Caco-2 (cell line): ENCODE data around the gene TEX35. TPM values are rescaled to one million over a fixed set of nuclear protein-coding genes. Genes with fewer than 3 reads are reported as not detected.

ENCODE experiments used
- BruUV-seq: library from RNA; stranded (reverse); fragments of 400-500 nt; replicated peaks from 2 replicates; lab custom pipeline; 2021; lab: Mats Ljungman, UMichigan
- CTCF ChIA-PET: fragments of 300-600 bp; sonication (Branson Sonifier 250); formaldehyde crosslinking; loops from one replicate; lab custom pipeline; 2022; ENCODE audit warnings: antibody characterized with exemption; lab: Charles Lee
- POLR2A ChIA-PET: fragments of 300-600 bp; sonication (Branson Sonifier 250); formaldehyde crosslinking; loops from one replicate; lab custom pipeline; 2022; ENCODE audit warnings: antibody characterized with exemption; lab: Charles Lee
- DNase-seq, 2 experiments: peaks; one replicate each; pipeline versions ENCODE4 v3.0.0 to v3.0.0-alpha.2; 2020 to 2022
- H3K27me3 ChIP-seq: replicated peaks from 2 replicates; pipeline ENCODE4 v1.6.0; 2011; ENCODE audit warnings: low read length; ENCODE audit not compliant: control insufficient read depth, insufficient read depth
- H3K36me3 ChIP-seq: 2 replicates; pipeline ENCODE4 v1.5.1; 2011; ENCODE audit warnings: low read length; ENCODE audit not compliant: control insufficient read depth, insufficient read depth
- H3K4me1 ChIP-seq: fragments of 250-450 bp; sonication (Bioruptor Pico); 2 replicates; pipeline ENCODE4 v1.5.1; 2020; ENCODE audit warnings: mild to moderate bottlenecking
- H3K4me3 ChIP-seq: 2 replicates; pipeline ENCODE4 v1.5.1; 2011; ENCODE audit warnings: low read depth, mild to moderate bottlenecking, control low read depth, low read length
- H3K9me3 ChIP-seq: fragments of 250-450 bp; sonication (Bioruptor Pico); 2 replicates; pipeline ENCODE4 v1.5.1; 2020; ENCODE audit warnings: mild to moderate bottlenecking, moderate library complexity
- H3K27ac Mint-ChIP-seq: one replicate; pipeline ENCODE4 v1.8.0; 2022; ENCODE audit warnings: mixed read lengths; ENCODE audit not compliant: unreplicated experiment
- H3K27me3 Mint-ChIP-seq: one replicate; pipeline ENCODE4 v1.8.0; 2022; ENCODE audit warnings: mixed read lengths; ENCODE audit not compliant: insufficient read depth, unreplicated experiment
- H3K36me3 Mint-ChIP-seq: one replicate; pipeline ENCODE4 v1.8.0; 2022; ENCODE audit warnings: mild to moderate bottlenecking, mixed read lengths; ENCODE audit not compliant: insufficient read depth, unreplicated experiment
- H3K4me1 Mint-ChIP-seq: one replicate; pipeline ENCODE4 v1.8.0; 2022; ENCODE audit warnings: low read depth, mixed read lengths; ENCODE audit not compliant: unreplicated experiment
- H3K4me3 Mint-ChIP-seq: one replicate; pipeline ENCODE4 v1.8.0; 2022; ENCODE audit warnings: mild to moderate bottlenecking, moderate library complexity, mixed read lengths; ENCODE audit not compliant: unreplicated experiment
- H3K9me3 Mint-ChIP-seq: one replicate; pipeline ENCODE4 v1.8.0; 2022; ENCODE audit warnings: mixed read lengths; ENCODE audit not compliant: unreplicated experiment
- intact Hi-C: fragments of 100-400 bp; cut with micrococcal nuclease; formaldehyde crosslinking; loops from one replicate; pipeline ENCODE4 v1.10.0; 2022; ENCODE audit not compliant: unreplicated experiment
- total RNA-seq: library from RNA; stranded (reverse); gene quantifications from 2 replicates; pipeline ENCODE4 v1.2.3, GENCODE V29; 2022
- TF ChIP-seq, protein P1 (sequence below), 2 experiments: fragments of 200-600 bp in 1 of 2; IDR thresholded peaks; 1 replicate in 1 of 2; 2 replicates in 1 of 2; pipeline versions ENCODE4 v1.5.1 to v1.8.0; 2011 to 2022; ENCODE audit warnings: antibody characterized with exemption in 1 of 2, control low read depth in 1 of 2, inconsistent platforms in 1 of 2, low read depth in 1 of 2, low read length in 1 of 2, mild to moderate bottlenecking in 1 of 2, moderate library complexity in 1 of 2; ENCODE audit not compliant: insufficient read depth in 1 of 2, severe bottlenecking in 1 of 2, unreplicated experiment in 1 of 2

Gene TEX35
- total RNA-seq, 1 experiment from 2014 or later, result not detected

DNA sequence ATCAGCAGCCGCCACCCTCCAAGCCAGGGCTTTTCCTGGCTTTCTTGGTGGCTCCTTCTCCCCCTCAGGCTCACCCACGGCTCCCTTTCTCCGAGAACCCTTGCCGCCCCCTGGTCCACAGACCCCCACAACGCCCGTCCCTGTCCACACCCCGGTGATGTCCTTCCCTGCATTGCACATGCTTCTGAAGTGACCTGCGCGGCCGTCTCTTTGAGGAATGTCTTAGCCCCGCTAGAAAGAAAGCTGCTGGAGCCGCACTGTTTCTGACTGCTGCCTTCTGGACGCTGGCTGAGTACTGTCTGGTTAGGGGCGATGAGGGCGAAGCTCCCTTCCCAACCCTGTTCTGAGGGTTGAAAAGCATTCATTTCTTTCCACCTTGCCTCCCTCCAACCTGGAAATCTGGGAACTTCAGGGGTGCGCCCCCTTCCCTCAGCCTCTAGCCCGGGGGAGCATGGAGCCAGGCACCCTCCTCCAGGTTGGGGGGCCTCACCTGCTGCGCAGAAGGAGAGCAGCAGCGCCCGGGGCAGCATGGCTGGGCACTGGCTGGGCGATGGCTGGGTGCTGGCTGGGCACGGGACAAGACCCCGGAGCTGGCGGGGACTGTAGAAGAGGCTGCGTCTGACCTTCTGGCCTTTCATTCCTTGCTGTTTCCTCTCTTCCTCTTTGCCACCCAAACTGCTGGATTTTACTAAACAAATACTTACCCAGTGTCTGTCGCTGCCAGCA lies 16.3 kb upstream of the TEX35 start, which contains the start of gene CLEC20A:
TSS of gene CLEC20A (minus strand) at position 555 of the 726 bp plus-strand sequence. CDS start at position 530, 25 bp downstream.
- Mint-ChIP-seq H3K27me3 (no peaks in the 10 kb centered on the region), H3K9me3 (no peaks in the 10 kb centered on the region), H3K36me3 (no peaks in the 10 kb centered on the region), H3K4me3 (no peak within 1 kb of the TSS), H3K4me1 (no peaks in the 10 kb centered on the region), H3K27ac (no peak within 1 kb of the TSS)
- DNase-seq, result no peak
- Histone ChIP-seq H3K9me3 (no peaks in the 10 kb centered on the region), H3K4me3 (no peak within 1 kb of the TSS), H3K4me1 (no peaks in the 10 kb centered on the region), H3K36me3 (no peaks in the 10 kb centered on the region), H3K27me3 (no peaks in the 10 kb centered on the region)
- ChIA-PET CTCF (no interaction called here), POLR2A (no interaction called here)
- no TSS peak for BruUV-seq
- TF ChIP-seq, protein P1, sequence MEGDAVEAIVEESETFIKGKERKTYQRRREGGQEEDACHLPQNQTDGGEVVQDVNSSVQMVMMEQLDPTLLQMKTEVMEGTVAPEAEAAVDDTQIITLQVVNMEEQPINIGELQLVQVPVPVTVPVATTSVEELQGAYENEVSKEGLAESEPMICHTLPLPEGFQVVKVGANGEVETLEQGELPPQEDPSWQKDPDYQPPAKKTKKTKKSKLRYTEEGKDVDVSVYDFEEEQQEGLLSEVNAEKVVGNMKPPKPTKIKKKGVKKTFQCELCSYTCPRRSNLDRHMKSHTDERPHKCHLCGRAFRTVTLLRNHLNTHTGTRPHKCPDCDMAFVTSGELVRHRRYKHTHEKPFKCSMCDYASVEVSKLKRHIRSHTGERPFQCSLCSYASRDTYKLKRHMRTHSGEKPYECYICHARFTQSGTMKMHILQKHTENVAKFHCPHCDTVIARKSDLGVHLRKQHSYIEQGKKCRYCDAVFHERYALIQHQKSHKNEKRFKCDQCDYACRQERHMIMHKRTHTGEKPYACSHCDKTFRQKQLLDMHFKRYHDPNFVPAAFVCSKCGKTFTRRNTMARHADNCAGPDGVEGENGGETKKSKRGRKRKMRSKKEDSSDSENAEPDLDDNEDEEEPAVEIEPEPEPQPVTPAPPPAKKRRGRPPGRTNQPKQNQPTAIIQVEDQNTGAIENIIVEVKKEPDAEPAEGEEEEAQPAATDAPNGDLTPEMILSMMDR (IDR thresholded peaks at IDR 0.05; ENCODE audit: insufficient read depth in 1 of 2, low read depth in 1 of 2, low read length in 1 of 2, severe bottlenecking in 1 of 2, unreplicated experiment in 1 of 2), result no peak
- intact Hi-C loops, result no loop called here

- no peaks in the 10 kb centered on the region for H3K36me3 ChIP-seq
- TF ChIP-seq, protein P1 (IDR thresholded peaks at IDR 0.05; ENCODE audit: insufficient read depth in 1 of 2, low read depth in 1 of 2, low read length in 1 of 2, severe bottlenecking in 1 of 2, unreplicated experiment in 1 of 2), result no peak
- POLR2A ChIA-PET, result no interaction called here
- Mint-ChIP-seq H3K4me3 (no peak overlapping the region), H3K27me3 (no peaks in the 10 kb centered on the region), H3K27ac (no peak overlapping the region), H3K36me3 (no peaks in the 10 kb centered on the region), H3K4me1 (no peaks in the 10 kb centered on the region), H3K9me3 (no peaks in the 10 kb centered on the region)
- no peak overlapping the region for H3K4me3 ChIP-seq
- CTCF ChIA-PET, result no interaction called here
- no peaks in the 10 kb centered on the region for H3K4me1 ChIP-seq
- H3K9me3 ChIP-seq, result no peaks in the 10 kb centered on the region
- DNase-seq, result no peak
- intact Hi-C loops, result no loop called here
- no TSS peak for BruUV-seq
- H3K27me3 ChIP-seq, result no peaks in the 10 kb centered on the region
These were observed 14.9 kb upstream of the TEX35 start for GRCh38 chr1:178497903-178498478.

DNA sequence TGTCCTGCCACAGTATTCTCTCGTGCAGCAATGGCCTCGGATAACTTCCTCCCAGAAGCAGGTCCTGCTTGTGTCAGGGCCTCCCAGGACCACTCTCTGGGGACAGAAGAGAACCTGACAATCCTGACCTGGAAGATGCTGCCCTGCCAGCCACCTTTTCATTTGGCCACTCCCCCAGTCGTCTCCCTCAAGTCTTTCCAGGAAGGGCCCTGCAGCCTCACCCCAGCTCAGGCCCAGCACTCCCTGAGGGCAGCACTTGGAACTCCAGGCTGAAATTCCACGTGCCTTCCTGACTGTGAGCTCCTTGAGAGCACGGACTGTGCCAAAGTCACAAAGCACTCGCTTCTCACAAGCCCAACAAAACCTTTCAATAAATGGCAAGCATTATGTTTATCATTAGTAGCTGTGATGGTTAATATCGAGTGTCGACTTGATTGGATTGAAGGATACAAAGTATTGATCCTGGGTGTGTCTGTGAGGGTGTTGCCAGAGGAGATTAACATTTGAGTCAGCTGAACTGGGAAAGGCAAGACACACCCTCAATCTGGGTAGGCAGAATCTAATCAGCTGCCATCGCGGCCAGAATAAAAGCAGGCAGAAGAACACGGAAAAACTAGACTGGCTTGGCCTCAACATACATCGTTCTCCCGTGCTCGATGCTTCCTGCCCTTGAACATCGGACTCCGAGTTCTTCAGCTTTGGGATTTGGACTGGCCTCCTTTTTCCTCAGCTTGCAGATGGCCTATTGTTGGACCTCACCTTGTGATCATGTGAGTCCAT lies 13.8 kb upstream of the TEX35 start:
- POLR2A ChIA-PET, result no interaction called here
- CTCF ChIA-PET, result interaction anchor here (3.1 kb wide), 1 partner anchor 189 kb away, joined by 20 read pairs; no protein-coding TSS in a partner anchor
- Mint-ChIP-seq H3K36me3 (no peaks in the 10 kb centered on the region), H3K4me1 (no peaks in the 10 kb centered on the region), H3K27ac (no peak overlapping the region), H3K9me3 (no peaks in the 10 kb centered on the region), H3K27me3 (no peaks in the 10 kb centered on the region), H3K4me3 (no peak overlapping the region)
- no peaks in the 10 kb centered on the region for H3K9me3 ChIP-seq
- DNase-seq, result no peak
- BruUV-seq, result no TSS peak
- TF ChIP-seq, protein P1 (IDR thresholded peaks at IDR 0.05; ENCODE audit: insufficient read depth in 1 of 2, low read depth in 1 of 2, low read length in 1 of 2, severe bottlenecking in 1 of 2, unreplicated experiment in 1 of 2), result no peak
- H3K4me1 ChIP-seq, result no peaks in the 10 kb centered on the region
- H3K36me3 ChIP-seq, result no peaks in the 10 kb centered on the region
- no peaks in the 10 kb centered on the region for H3K27me3 ChIP-seq
- intact Hi-C loops, result no loop called here
- H3K4me3 ChIP-seq, result no peak overlapping the region
